Endothelial cell of umbilical vein (primary cell): ENCODE results near the gene KCNMA1. TPM values are rescaled to one million over a fixed set of nuclear protein-coding genes. Genes with fewer than 3 reads are reported as not detected.

Experiments used
- BruUV-seq: library from RNA; stranded (reverse); fragments of 400-500 nt; replicated peaks from 2 replicates; lab custom pipeline; 2021; lab: Mats Ljungman, UMichigan
- CTCF ChIA-PET: fragments of 300-600, 350-600 bp; sonication (Branson Sonifier 250); formaldehyde crosslinking; loops from one replicate; lab custom pipeline; 2021; ENCODE audit warnings: antibody characterized with exemption, inconsistent platforms; lab: Charles Lee
- POLR2A ChIA-PET: fragments of 300-600, 350-600 bp; sonication (Branson Sonifier 250); formaldehyde crosslinking; loops from one replicate; lab custom pipeline; 2021; ENCODE audit warnings: antibody characterized with exemption, inconsistent platforms; lab: Charles Lee
- DNase-seq: peaks from one replicate; pipeline ENCODE4 v3.0.0-alpha.2; 2011; ENCODE audit warnings: low read depth, low spot score
- FAIRE-seq: peaks from 2 replicates; lab custom pipeline; 2011; peaks lifted over from hg19 to GRCh38; lab: Jason Lieb, UNC
- H2AFZ ChIP-seq: 2 replicates; pipeline ENCODE4 v1.6.0; 2012; ENCODE audit warnings: low read depth, low read length, control low read depth, inconsistent platforms
- H3K27ac ChIP-seq: 2 replicates; pipeline ENCODE4 v1.5.1; 2011; ENCODE audit warnings: low read depth, mild to moderate bottlenecking, control low read depth, low read length, moderate library complexity; ENCODE audit not compliant: insufficient read depth
- H3K27me3 ChIP-seq, 2 experiments: 2 replicates each; pipeline versions ENCODE4 v1.6.0 to v1.6.1; 2011; ENCODE audit warnings: low read length in 2 of 2, mixed read lengths in 1 of 2; ENCODE audit not compliant: control insufficient read depth in 2 of 2, insufficient read depth in 2 of 2
- H3K36me3 ChIP-seq, 2 experiments: 2 replicates in 1 of 2; 3 replicates in 1 of 2; pipeline ENCODE4 v1.5.1; 2011; ENCODE audit warnings: low read length in 2 of 2, mild to moderate bottlenecking in 1 of 2, moderate library complexity in 1 of 2; ENCODE audit not compliant: control insufficient read depth in 2 of 2, insufficient read depth in 2 of 2; ENCODE audit errors: extremely low read depth in 1 of 2
- H3K4me1 ChIP-seq: 3 replicates; pipeline ENCODE4 v1.5.1; 2011; ENCODE audit warnings: mild to moderate bottlenecking, low read length; ENCODE audit not compliant: control insufficient read depth, insufficient read depth; ENCODE audit errors: extremely low read depth
- H3K4me2 ChIP-seq: 2 replicates; pipeline ENCODE4 v1.6.1; 2011; ENCODE audit warnings: low read length, control low read depth, mixed read lengths; ENCODE audit not compliant: insufficient read depth
- H3K4me3 ChIP-seq, 3 experiments: fragments of 200-600 bp in 1 of 3; sonication (generic), shearing (Covaris generic) in 1 of 3; replicated peaks in 1 of 3; 2 replicates each; pipeline ENCODE4 v1.5.1; 2011 to 2016; ENCODE audit warnings: control low read depth in 3 of 3, low read length in 3 of 3, mild to moderate bottlenecking in 2 of 3, inconsistent platforms in 1 of 3, low read depth in 1 of 3, moderate library complexity in 1 of 3; ENCODE audit not compliant: insufficient read depth in 1 of 3
- H3K79me2 ChIP-seq: 2 replicates; pipeline ENCODE4 v1.6.0; 2012; ENCODE audit warnings: low read length, inconsistent platforms; ENCODE audit not compliant: control insufficient read depth, insufficient read depth
- H3K9ac ChIP-seq: replicated peaks from 2 replicates; pipeline ENCODE3; 2011; ENCODE audit warnings: low read length, control low read depth; ENCODE audit not compliant: insufficient read depth; ENCODE audit errors: extremely low read depth
- H3K9me1 ChIP-seq: replicated peaks from 3 replicates; pipeline ENCODE4 v1.6.0; 2011; ENCODE audit warnings: mild to moderate bottlenecking, low read length; ENCODE audit not compliant: control insufficient read depth, insufficient read depth; ENCODE audit errors: extremely low read depth
- H3K9me3 ChIP-seq: replicated peaks from 2 replicates; pipeline ENCODE4 v1.5.1; 2012; ENCODE audit warnings: low read length, inconsistent platforms; ENCODE audit not compliant: control insufficient read depth, insufficient read depth
- H4K20me1 ChIP-seq: replicated peaks from 2 replicates; pipeline ENCODE3; 2011; ENCODE audit warnings: mild to moderate bottlenecking, low read length; ENCODE audit not compliant: control insufficient read depth, insufficient read depth; ENCODE audit errors: extremely low read depth
- EZH2 ChIP-seq: IDR thresholded peaks from 2 replicates; pipeline ENCODE4 v1.6.1; 2012; ENCODE audit warnings: borderline replicate concordance, low read depth, mild to moderate bottlenecking, moderate library complexity, low read length, inconsistent platforms; ENCODE audit not compliant: severe bottlenecking
- FOS ChIP-seq: IDR thresholded peaks from 2 replicates; pipeline ENCODE4 v1.6.1; 2011; ENCODE audit warnings: mild to moderate bottlenecking, low read length, moderate library complexity, borderline replicate concordance; ENCODE audit not compliant: insufficient read depth
- GATA2 ChIP-seq: IDR thresholded peaks from 2 replicates; pipeline ENCODE4 v1.7.0; 2011; ENCODE audit warnings: low read depth, mild to moderate bottlenecking, moderate library complexity, mixed read lengths, low read length; ENCODE audit not compliant: insufficient read length, insufficient read depth
- JUN ChIP-seq: IDR thresholded peaks from 2 replicates; pipeline ENCODE4 v1.6.1; 2011; ENCODE audit warnings: borderline replicate concordance, low read depth; ENCODE audit not compliant: insufficient read length, insufficient read depth
- MYC ChIP-seq: IDR thresholded peaks from one replicate; pipeline ENCODE4 v1.6.1; 2011; ENCODE audit warnings: mild to moderate bottlenecking, low read depth, low read length
- POLR2A ChIP-seq: IDR thresholded peaks from 2 replicates; pipeline ENCODE4 v1.6.1; 2012; ENCODE audit warnings: low read depth, mild to moderate bottlenecking, control low read depth, low read length
- POLR2AphosphoS5 ChIP-seq: IDR thresholded peaks from 2 replicates; pipeline ENCODE4 v1.6.1; 2012; ENCODE audit warnings: low read depth, mild to moderate bottlenecking, control low read depth, low read length, moderate library complexity; ENCODE audit not compliant: insufficient read depth
- dilution Hi-C: fragments of 300-500 bp; cut with MboI; formaldehyde crosslinking; loops from one replicate; pipeline ENCODE4 v1.15.0; 2019; ENCODE audit warnings: low sequenced_read_pairs; ENCODE audit not compliant: extremely low pct_ligation_motif_present
- intact Hi-C: fragments of 100-400 bp; cut with micrococcal nuclease; formaldehyde crosslinking; loops from one replicate; pipeline ENCODE4 v1.10.0; 2022
- polyA plus RNA-seq, 4 experiments: library from polyadenylated mRNA; depleted of rRNA in 3 of 4; stranded (reverse) in 3 of 4; unstranded in 1 of 4; fragments of >200 nt; gene quantifications; 2 replicates each; pipeline versions ENCODE4 v1.2.1 to v1.2.3, GENCODE V29; 2011 to 2012; ENCODE audit warnings: missing spikeins in 1 of 4
- total RNA-seq: library from RNA; stranded (reverse); gene quantifications from 2 replicates; pipeline ENCODE4 v1.2.3, GENCODE V29; 2021
- TF ChIP-seq, protein P1 (sequence below), 2 donors: IDR thresholded peaks; 1 replicate in 1 of 2; 2 replicates in 1 of 2; pipeline ENCODE4 v1.5.1; 2011; ENCODE audit warnings: low read length in 2 of 2, mild to moderate bottlenecking in 2 of 2, moderate library complexity in 2 of 2, control low read depth in 1 of 2, inconsistent platforms in 1 of 2, low read depth in 1 of 2; ENCODE audit not compliant: insufficient read depth in 1 of 2; ENCODE audit errors: extremely low read depth in 1 of 2
- TF ChIP-seq, protein P2 (sequence below): IDR thresholded peaks from 2 replicates; pipeline ENCODE4 v1.6.1; 2011; ENCODE audit not compliant: insufficient read depth, insufficient read length

The KCNMA1 gene
- total and polyA plus RNA-seq, 2 donors (not counting 3 experiments of a cell fraction or from before 2014, with no cell fraction given), result 0.10 to 0.82 TPM

DNA sequence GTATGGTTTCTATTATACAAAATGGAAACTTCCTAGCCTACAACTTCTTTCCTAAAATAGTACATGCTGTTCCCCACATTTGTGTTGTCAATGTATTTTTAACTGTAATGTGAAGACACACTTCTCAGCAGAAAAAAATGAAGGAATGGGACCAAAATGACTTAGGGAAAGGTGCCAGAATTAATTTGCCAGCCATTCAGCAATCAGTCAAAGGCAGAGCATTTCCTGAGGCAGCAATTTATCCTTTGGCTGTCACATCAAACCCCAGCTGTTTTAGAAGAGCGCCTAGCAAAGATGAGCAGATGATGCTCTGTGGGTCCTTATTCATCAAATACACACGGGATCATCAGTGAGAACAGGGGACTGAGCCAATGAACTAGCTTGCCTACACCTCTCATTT lies 592.5 kb downstream of the KCNMA1 start:
- Histone ChIP-seq H3K36me3 (no peaks in the 10 kb centered on the region), H3K79me2 (no peaks in the 10 kb centered on the region), H4K20me1 (no peaks in the 10 kb centered on the region), H2AFZ (no peak overlapping the region), H3K4me2 (no peak overlapping the region), H3K4me3 (no peak overlapping the region), H3K27me3 (peaks cover 0 to 3% of the 10 kb centered on the region in 2 experiments), H3K9me1 (no peaks in the 10 kb centered on the region), H3K27ac (no peak overlapping the region), H3K9me3 (no peaks in the 10 kb centered on the region), H3K4me1 (peaks cover 6% of the 10 kb centered on the region), H3K9ac (no peak overlapping the region)
- DNase-seq, result no peak
- dilution Hi-C loops, result no loop called here
- TF ChIP-seq EZH2 (no peak), GATA2 (no peak), POLR2A (no peak), FOS (no peak), POLR2AphosphoS5 (no peak), MYC (no peak), JUN (no peak)
- TF ChIP-seq, protein P1, sequence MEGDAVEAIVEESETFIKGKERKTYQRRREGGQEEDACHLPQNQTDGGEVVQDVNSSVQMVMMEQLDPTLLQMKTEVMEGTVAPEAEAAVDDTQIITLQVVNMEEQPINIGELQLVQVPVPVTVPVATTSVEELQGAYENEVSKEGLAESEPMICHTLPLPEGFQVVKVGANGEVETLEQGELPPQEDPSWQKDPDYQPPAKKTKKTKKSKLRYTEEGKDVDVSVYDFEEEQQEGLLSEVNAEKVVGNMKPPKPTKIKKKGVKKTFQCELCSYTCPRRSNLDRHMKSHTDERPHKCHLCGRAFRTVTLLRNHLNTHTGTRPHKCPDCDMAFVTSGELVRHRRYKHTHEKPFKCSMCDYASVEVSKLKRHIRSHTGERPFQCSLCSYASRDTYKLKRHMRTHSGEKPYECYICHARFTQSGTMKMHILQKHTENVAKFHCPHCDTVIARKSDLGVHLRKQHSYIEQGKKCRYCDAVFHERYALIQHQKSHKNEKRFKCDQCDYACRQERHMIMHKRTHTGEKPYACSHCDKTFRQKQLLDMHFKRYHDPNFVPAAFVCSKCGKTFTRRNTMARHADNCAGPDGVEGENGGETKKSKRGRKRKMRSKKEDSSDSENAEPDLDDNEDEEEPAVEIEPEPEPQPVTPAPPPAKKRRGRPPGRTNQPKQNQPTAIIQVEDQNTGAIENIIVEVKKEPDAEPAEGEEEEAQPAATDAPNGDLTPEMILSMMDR (IDR thresholded peaks at IDR 0.05; ENCODE audit: extremely low read depth in 1 of 2, insufficient read depth in 1 of 2, low read depth in 1 of 2, low read length in 2 of 2), result no peak
- TF ChIP-seq, protein P2, sequence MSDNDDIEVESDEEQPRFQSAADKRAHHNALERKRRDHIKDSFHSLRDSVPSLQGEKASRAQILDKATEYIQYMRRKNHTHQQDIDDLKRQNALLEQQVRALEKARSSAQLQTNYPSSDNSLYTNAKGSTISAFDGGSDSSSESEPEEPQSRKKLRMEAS, result no peak
- POLR2A ChIA-PET, result no interaction called here
- intact Hi-C loops, result no loop called here
- FAIRE-seq, result no peak
- CTCF ChIA-PET, result no interaction called here
- BruUV-seq, result no TSS peak
